Measurements from ENCODE around the gene VIPR1.

VIPR1 gene

GRCh38 chr3:42505128-42505848 is 2.8 kb downstream of the VIPR1 start:
- H3K27ac ChIP-seq (ENCODE audit: low read length): no peak overlapping the region
- H3K4me3 ChIP-seq (ENCODE audit: low read length): no peak overlapping the region
- H3K4me2 ChIP-seq (ENCODE audit: low read length): no peak overlapping the region
- no peaks in the 10 kb centered on the region for H3K4me1 ChIP-seq (ENCODE audit: low read length)
- H4K20me1 ChIP-seq (ENCODE audit: insufficient read depth, low read length): no peaks in the 10 kb centered on the region
- no peak overlapping the region for H2AFZ ChIP-seq (ENCODE audit: low read depth, low read length)
- no peaks in the 10 kb centered on the region for H3K9me3 ChIP-seq (ENCODE audit: insufficient read depth, low read length)
- no peak overlapping the region for H3K9ac ChIP-seq (ENCODE audit: low read length)
- TF ChIP-seq, protein P1, sequence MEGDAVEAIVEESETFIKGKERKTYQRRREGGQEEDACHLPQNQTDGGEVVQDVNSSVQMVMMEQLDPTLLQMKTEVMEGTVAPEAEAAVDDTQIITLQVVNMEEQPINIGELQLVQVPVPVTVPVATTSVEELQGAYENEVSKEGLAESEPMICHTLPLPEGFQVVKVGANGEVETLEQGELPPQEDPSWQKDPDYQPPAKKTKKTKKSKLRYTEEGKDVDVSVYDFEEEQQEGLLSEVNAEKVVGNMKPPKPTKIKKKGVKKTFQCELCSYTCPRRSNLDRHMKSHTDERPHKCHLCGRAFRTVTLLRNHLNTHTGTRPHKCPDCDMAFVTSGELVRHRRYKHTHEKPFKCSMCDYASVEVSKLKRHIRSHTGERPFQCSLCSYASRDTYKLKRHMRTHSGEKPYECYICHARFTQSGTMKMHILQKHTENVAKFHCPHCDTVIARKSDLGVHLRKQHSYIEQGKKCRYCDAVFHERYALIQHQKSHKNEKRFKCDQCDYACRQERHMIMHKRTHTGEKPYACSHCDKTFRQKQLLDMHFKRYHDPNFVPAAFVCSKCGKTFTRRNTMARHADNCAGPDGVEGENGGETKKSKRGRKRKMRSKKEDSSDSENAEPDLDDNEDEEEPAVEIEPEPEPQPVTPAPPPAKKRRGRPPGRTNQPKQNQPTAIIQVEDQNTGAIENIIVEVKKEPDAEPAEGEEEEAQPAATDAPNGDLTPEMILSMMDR (IDR thresholded peaks at IDR 0.05; ENCODE audit: low read depth, low read length): no peak
- no peak for TF ChIP-seq EZH2phosphoT487 (IDR thresholded peaks at IDR 0.05; ENCODE audit: low read depth)
- H3K79me2 ChIP-seq (ENCODE audit: low read length): no peaks in the 10 kb centered on the region
- H3K36me3 ChIP-seq (replicated peaks; ENCODE audit: low read depth, low read length): no peaks in the 10 kb centered on the region
- H3K27me3 ChIP-seq (ENCODE audit: low read depth, low read length): peaks cover 15% of the 10 kb centered on the region

DNA sequence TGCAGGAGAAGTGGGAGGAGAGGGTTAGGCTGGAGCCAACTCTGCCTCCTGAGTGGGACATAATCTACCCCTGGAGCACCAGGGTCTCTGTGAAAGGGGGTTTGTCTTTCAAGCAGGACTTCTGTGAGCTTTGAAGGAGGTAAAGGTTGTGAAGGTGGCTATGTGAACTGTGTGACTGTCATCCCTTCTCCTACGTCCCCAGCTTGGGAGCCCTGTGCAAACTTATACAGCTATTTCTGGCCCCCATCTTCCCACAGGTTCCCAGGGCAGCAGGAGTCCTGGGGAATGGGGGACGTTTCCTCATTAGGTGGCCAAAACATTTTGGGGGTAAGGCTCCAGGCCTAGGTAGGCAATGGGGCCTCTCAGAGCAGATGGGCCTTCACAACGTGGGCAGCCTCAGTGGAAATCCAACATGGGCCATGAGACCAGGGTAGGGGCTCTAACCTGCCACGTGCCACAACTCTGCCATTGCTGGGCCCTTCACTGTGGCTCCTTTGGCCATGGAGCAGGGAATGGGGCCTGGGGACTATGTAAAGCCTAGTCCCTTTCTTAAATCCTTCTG is 3.5 kb downstream of the VIPR1 start:
- Histone ChIP-seq H3K27me3 (ENCODE audit: low read depth, low read length) (peaks cover 15% of the 10 kb centered on the region), H3K36me3 (replicated peaks; ENCODE audit: low read depth, low read length) (no peaks in the 10 kb centered on the region), H2AFZ (ENCODE audit: low read depth, low read length) (no peak overlapping the region), H3K4me3 (ENCODE audit: low read length) (no peak overlapping the region), H4K20me1 (ENCODE audit: insufficient read depth, low read length) (no peaks in the 10 kb centered on the region), H3K9me3 (ENCODE audit: insufficient read depth, low read length) (no peaks in the 10 kb centered on the region), H3K9ac (ENCODE audit: low read length) (no peak overlapping the region), H3K79me2 (ENCODE audit: low read length) (no peaks in the 10 kb centered on the region), H3K27ac (ENCODE audit: low read length) (no peak overlapping the region), H3K4me1 (ENCODE audit: low read length) (no peaks in the 10 kb centered on the region), H3K4me2 (ENCODE audit: low read length) (no peak overlapping the region)
- TF ChIP-seq, protein P1 (IDR thresholded peaks at IDR 0.05; ENCODE audit: low read depth, low read length): no peak
- TF ChIP-seq EZH2phosphoT487 (IDR thresholded peaks at IDR 0.05; ENCODE audit: low read depth): no peak

DNA sequence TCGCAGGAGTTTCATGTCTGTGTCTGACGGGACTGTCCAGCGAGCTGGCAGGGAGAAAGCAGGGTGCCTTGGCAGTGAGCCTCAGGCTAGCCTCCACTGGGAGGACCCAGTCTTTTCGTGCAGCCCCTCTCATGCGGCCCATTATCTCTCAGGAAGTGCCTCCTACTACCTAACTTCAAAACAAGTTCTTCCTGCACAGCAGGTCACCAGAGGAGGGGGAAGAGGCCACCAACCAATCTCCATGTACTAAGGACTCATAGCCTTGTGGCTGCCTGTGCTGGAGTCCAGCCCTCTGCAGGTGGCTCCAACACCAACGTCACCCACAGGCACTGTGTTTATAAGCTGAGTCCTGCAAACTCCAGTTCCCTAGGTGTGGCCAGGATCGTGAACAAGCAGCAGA is 4.8 kb downstream of the VIPR1 start:
- Histone ChIP-seq H3K27me3 (ENCODE audit: low read depth, low read length) (peaks cover 15% of the 10 kb centered on the region), H3K4me1 (ENCODE audit: low read length) (no peaks in the 10 kb centered on the region), H3K36me3 (replicated peaks; ENCODE audit: low read depth, low read length) (no peaks in the 10 kb centered on the region), H3K4me3 (ENCODE audit: low read length) (no peak overlapping the region), H3K9ac (ENCODE audit: low read length) (no peak overlapping the region), H3K4me2 (ENCODE audit: low read length) (no peak overlapping the region), H3K9me3 (ENCODE audit: insufficient read depth, low read length) (no peaks in the 10 kb centered on the region), H3K27ac (ENCODE audit: low read length) (no peak overlapping the region), H4K20me1 (ENCODE audit: insufficient read depth, low read length) (no peaks in the 10 kb centered on the region), H3K79me2 (ENCODE audit: low read length) (no peaks in the 10 kb centered on the region), H2AFZ (ENCODE audit: low read depth, low read length) (no peak overlapping the region)
- TF ChIP-seq, protein P1 (IDR thresholded peaks at IDR 0.05; ENCODE audit: low read depth, low read length): no peak
- TF ChIP-seq EZH2phosphoT487 (IDR thresholded peaks at IDR 0.05; ENCODE audit: low read depth): no peak

DNA sequence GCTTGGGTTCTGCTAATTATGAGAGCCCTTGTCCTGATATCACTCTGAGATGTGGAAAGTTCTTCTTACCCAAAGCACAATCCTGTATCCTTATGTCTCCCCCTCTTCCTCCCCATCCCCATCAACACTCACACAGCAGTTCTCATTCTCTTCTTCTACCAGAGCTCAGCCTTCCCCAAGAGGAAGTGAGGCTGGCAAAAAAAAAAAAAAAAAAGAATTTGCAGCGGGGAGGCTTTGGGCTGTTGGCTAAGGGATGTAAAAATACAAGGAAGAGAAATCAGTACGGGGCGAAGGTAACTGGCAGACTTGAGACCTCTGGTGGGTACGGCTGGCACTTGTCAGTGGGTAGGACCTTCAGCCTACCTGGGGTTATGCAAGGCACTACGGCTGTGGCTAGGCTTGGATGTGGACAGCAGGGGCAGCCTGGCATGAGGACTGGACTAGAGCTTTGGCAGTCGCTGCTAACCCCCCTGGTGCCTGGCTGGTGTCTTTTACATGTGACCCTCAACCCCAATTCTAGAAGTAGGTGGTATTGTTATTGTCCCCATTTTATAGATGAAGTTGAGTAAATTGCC is 5.4 kb downstream of the VIPR1 start:
- no peaks in the 10 kb centered on the region for H4K20me1 ChIP-seq (ENCODE audit: insufficient read depth, low read length)
- no peaks in the 10 kb centered on the region for H3K36me3 ChIP-seq (replicated peaks; ENCODE audit: low read depth, low read length)
- no peak overlapping the region for H3K4me3 ChIP-seq (ENCODE audit: low read length)
- H3K9me3 ChIP-seq (ENCODE audit: insufficient read depth, low read length): no peaks in the 10 kb centered on the region
- H3K27me3 ChIP-seq (ENCODE audit: low read depth, low read length): peaks cover 15% of the 10 kb centered on the region
- H3K4me2 ChIP-seq (ENCODE audit: low read length): no peak overlapping the region
- no peak overlapping the region for H3K9ac ChIP-seq (ENCODE audit: low read length)
- H3K4me1 ChIP-seq (ENCODE audit: low read length): no peaks in the 10 kb centered on the region
- TF ChIP-seq EZH2phosphoT487 (IDR thresholded peaks at IDR 0.05; ENCODE audit: low read depth): no peak
- TF ChIP-seq, protein P1 (IDR thresholded peaks at IDR 0.05; ENCODE audit: low read depth, low read length): no peak
- H3K27ac ChIP-seq (ENCODE audit: low read length): no peak overlapping the region
- H2AFZ ChIP-seq (ENCODE audit: low read depth, low read length): no peak overlapping the region
- no peaks in the 10 kb centered on the region for H3K79me2 ChIP-seq (ENCODE audit: low read length)
